ENCODE results near the gene GPRIN2.

Gene GPRIN2

DNA sequence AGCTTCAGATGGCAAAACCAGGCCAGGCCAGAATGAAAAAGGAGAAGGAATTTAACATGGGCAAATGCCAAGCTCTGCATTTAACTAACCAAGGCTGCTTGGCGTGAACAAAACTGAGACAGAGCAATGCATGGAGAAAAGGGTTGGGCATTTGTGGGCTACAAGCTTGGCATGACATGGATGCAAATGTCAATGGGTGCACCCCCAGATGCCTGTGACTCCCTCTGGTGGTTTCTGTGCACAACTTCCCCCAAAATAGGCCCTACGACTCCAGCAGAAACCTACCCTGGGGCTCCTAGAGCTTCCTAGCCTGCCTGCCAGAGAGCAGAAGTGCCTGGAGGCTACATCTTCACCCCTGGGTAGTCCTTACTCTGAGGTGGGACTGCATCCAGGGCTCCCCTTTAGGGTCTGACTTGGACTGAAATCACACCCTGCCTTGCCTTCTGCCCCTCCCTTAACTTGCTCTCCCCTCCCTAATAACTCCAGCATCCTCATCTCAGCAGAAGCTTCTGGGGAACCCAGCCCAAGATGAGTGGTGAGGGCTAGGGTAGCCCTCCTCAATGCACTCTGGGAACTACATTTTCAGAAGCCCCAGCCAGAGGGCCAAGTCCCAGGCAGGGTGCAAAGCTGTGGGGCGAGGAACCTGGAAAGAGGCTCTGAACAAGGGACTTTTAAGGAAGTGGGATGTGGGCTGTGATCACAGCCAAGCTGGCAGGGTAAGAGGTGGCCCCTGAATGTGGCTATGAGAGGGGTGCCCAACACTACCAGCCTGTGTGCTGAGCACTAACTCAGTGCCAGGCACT lies 11.3 kb downstream of the GPRIN2 start:
- TF ChIP-seq, protein P1, sequence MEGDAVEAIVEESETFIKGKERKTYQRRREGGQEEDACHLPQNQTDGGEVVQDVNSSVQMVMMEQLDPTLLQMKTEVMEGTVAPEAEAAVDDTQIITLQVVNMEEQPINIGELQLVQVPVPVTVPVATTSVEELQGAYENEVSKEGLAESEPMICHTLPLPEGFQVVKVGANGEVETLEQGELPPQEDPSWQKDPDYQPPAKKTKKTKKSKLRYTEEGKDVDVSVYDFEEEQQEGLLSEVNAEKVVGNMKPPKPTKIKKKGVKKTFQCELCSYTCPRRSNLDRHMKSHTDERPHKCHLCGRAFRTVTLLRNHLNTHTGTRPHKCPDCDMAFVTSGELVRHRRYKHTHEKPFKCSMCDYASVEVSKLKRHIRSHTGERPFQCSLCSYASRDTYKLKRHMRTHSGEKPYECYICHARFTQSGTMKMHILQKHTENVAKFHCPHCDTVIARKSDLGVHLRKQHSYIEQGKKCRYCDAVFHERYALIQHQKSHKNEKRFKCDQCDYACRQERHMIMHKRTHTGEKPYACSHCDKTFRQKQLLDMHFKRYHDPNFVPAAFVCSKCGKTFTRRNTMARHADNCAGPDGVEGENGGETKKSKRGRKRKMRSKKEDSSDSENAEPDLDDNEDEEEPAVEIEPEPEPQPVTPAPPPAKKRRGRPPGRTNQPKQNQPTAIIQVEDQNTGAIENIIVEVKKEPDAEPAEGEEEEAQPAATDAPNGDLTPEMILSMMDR (IDR thresholded peaks at IDR 0.05; ENCODE audit: low read length, missing control alignments) = peak; percentile 46
- no peak overlapping the region for H3K4me3 ChIP-seq (replicated peaks; ENCODE audit: low read depth, low read length)
- peak; percentile 23 for DNase-seq (ENCODE audit: low read depth)

DNA sequence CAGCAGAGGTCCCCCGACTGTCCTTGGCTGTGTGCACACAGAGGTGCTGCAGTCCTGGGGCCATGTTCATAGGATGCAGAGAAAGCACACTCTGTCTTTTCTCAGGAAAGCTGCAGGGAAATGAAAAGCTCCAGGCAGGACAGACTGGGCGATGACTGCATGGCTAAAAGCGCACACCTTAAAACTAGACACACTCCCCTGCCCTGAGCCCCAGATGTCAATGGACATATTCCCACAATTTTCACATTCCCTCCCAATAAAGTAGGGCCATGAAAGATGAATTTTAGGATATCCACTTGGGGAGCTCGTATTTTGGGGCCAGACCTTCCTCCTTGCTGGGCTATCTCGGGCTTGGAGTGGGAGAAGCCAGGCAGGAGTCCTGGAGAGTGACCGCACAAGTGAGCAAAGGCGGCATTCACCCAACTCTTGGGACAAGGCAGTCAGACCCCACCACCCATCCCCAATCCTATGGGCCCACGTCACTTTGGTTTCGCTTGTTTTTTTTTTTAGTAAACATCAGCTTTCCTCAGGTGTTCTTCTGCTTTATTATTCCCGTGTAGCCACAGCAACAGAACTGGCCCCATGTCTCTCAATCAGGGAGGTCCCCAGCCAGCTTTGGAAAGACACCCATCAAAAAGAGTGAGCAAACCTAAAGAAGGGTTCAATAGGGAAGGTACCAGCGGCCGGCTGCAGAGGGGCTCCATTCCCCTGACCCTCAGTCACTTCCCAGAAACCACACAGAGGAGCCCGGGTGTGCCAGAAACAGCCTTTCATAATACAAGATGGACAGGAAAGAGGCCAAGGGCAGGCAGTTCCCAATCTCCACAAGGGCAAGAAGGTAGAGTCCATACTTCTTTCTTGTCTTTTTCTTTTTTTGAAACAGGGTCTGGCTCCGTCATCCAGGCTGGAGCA lies 12.7 kb downstream of the GPRIN2 start:
- no peak for DNase-seq (ENCODE audit: low read depth)
- H3K4me3 ChIP-seq (replicated peaks; ENCODE audit: low read depth, low read length) = no peak overlapping the region
- TF ChIP-seq, protein P1 (IDR thresholded peaks at IDR 0.05; ENCODE audit: low read length, missing control alignments) = no peak

DNA sequence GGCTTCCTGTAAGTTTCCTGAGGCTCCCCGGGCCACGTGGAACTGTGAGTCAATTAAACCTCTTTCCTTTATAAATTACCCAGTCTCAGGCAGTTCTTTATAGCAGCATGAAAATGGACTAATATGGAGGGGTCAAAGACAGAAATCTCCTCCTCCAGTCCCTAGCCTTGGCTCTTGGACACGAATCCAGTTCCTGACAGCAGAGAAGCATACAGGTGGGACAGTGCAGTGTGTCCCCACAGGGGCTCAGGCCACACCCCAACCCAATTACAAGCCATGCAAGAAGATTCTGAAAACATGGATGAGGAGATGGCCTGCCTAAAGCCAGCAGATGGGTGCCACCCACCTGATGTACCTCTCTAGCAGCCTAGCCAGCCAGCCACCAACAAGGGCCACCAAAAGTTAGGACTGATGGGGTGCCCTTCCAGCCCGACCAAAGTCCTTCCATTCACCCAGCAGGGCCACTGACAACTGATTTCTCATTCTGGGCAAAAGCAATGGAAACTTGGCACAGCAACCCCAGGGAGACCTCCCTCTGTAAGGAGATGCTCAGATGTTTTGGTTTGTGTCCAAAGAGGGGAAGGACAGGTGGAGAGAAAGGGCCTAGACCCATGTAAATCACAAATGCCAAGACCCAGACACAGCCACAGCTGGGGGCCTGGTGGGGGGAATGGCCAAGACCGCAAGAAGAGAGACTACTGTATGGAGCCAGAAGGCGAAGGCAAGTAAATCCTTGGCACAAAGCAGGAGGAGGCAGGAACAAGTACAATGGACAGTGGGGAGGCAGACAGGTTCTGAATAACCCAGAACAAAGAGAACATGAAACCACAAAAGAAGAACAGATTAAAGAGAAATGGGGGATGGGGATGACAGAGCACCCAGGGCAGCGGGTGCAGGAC lies 13.6 kb downstream of the GPRIN2 start:
- H3K4me3 ChIP-seq (replicated peaks; ENCODE audit: low read depth, low read length) = no peak overlapping the region
- TF ChIP-seq, protein P1 (IDR thresholded peaks at IDR 0.05; ENCODE audit: low read length, missing control alignments) = no peak
- no peak for DNase-seq (ENCODE audit: low read depth)

DNA sequence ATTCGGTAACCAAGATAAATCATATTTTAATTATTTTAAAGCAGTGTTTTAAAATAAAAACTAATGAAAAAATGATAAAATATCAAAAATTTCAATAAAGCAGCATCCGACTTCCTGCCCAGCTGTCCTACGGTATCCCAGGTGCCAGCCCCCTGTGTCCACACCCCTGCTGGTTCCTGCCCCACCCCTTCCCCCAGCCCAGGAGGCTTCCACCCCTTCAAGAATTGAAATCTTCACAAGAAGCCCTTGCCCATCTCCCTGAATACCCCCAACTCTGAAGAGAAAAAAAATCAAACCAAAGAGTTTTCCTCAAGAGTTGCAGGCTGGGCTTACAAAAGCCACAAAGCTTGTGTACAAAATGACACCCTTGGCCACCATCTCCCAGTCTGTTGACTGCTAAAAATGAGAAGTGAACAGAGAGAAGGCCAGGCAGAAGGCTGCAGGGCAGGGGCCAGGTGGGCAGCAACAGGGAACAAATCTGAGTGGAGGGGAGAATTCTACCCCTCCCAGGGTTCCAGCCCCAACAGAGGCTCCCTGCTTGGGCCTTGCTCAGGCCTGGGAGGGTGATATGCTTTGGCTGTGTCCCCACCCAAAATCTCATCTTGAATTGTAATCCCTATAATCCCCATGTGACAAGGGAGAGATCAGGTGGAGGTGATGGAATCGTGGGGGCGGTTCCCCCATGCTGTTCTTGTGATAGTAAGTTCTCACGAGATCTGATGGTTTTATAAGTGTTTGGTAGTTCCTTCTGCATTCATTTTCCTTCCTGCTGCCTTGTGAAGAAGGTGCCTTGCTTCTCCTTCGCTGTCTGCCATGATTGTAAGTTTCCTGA lies 14.5 kb downstream of the GPRIN2 start:
- TF ChIP-seq, protein P1 (IDR thresholded peaks at IDR 0.05; ENCODE audit: low read length, missing control alignments) = no peak
- no peak overlapping the region for H3K4me3 ChIP-seq (replicated peaks; ENCODE audit: low read depth, low read length)
- no peak for DNase-seq (ENCODE audit: low read depth)

DNA sequence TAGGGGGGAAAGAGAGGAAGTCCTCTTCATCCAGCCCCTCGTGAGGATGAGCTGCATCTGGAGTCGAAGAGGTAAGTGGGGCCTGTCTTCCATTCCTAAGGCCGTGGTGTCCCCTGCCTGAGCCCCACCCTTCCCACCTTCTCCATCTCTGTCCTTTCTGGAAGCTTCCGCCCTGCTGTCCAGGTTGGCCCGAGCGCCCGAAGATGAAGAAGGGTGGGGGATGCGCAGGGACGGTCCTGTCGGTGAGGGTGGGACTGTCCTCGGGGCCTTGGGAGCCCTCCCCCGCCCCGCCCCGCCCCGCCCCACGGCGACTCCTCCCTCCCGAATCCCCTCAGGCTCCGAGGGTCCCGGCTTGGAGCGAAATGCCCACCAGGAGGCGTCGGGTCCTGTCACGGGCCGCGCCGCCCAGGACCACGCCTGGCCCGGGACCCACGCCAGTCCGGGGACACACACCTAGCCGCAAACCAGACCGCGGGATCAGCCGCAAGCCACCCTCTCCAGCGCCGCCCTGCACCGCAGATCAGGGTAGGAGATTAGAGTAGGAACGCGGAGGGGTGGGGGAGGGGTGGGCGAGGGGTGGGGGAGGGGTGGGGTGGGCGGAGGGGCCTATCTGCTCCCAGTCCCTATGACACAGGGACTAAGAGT lies 15.3 kb downstream of the GPRIN2 start:
- H3K4me3 ChIP-seq (replicated peaks; ENCODE audit: low read depth, low read length) = peak overlapping the region; percentile 34

More for the DNA sequence above, 15.3 kb downstream of the GPRIN2 start:
- TF ChIP-seq, protein P1 (IDR thresholded peaks at IDR 0.05; ENCODE audit: low read length, missing control alignments) = peak; percentile 11
- DNase-seq (ENCODE audit: low read depth) = no peak
